HepG2 (cell line): Measurements from ENCODE around the gene MMP24OS. TPM values are rescaled to one million over a fixed set of nuclear protein-coding genes. Genes with fewer than 3 reads are reported as not detected.
A peak's percentile ranks its signal among the peaks of the same experiment; 100 is the strongest.

Experiments
- DMTF1 ChIP-seq: sonication (generic); formaldehyde crosslinking; IDR thresholded peaks from 2 replicates; pipeline ENCODE4 v1.4.0; 2020; ENCODE audit warnings: mild to moderate bottlenecking, missing genetic modification reagents
- HMGXB3 ChIP-seq: sonication (generic); formaldehyde crosslinking; IDR thresholded peaks from 2 replicates; pipeline ENCODE4 v1.4.0; 2020; ENCODE audit warnings: missing genetic modification reagents, borderline replicate concordance
- HNF4G ChIP-seq, 2 experiments: sonication (generic) in 1 of 2; formaldehyde crosslinking in 1 of 2; IDR thresholded peaks; 2 replicates each; pipeline versions ENCODE4 v1.4.0 to v1.6.1; 2011 to 2020; ENCODE audit warnings: borderline replicate concordance in 2 of 2, low read depth in 2 of 2, mild to moderate bottlenecking in 2 of 2, low read length in 1 of 2, missing genetic modification reagents in 1 of 2, moderate library complexity in 1 of 2
- MEIS1 ChIP-seq: sonication (generic); formaldehyde crosslinking; IDR thresholded peaks from 2 replicates; pipeline ENCODE4 v1.9.0; 2021; ENCODE audit warnings: mild to moderate bottlenecking, missing genetic modification reagents, moderate library complexity, borderline replicate concordance
- MYC ChIP-seq: sonication (generic); formaldehyde crosslinking; IDR thresholded peaks from 2 replicates; pipeline ENCODE4 v1.9.0; 2021; ENCODE audit warnings: missing genetic modification reagents, borderline replicate concordance
- POLR2AphosphoS2 ChIP-seq: IDR thresholded peaks from 2 replicates; pipeline ENCODE4 v1.6.1; 2011; ENCODE audit warnings: low read depth, low read length, improper control_type of control experiment
- SRF ChIP-seq: IDR thresholded peaks from 2 replicates; pipeline ENCODE4 v1.6.1; 2011; ENCODE audit warnings: mild to moderate bottlenecking, low read depth, low read length, moderate library complexity
- TBX2 ChIP-seq: sonication (generic); formaldehyde crosslinking; IDR thresholded peaks from 2 replicates; pipeline ENCODE4 v1.5.0; 2020; ENCODE audit warnings: missing genetic modification reagents, mild to moderate bottlenecking, borderline replicate concordance
- TCF12 ChIP-seq, 2 experiments: fragments of 450-650 bp in 1 of 2; sonication (generic) in 1 of 2; formaldehyde crosslinking in 1 of 2; IDR thresholded peaks; 2 replicates each; pipeline versions ENCODE4 v1.6.1 to v1.8.0; 2017 to 2022; ENCODE audit warnings: antibody characterized with exemption in 1 of 2, mild to moderate bottlenecking in 1 of 2, missing genetic modification reagents in 1 of 2, moderate library complexity in 1 of 2
- ZBTB44 ChIP-seq: sonication (generic); formaldehyde crosslinking; IDR thresholded peaks from 2 replicates; pipeline ENCODE4 v1.4.0; 2020; ENCODE audit warnings: missing genetic modification reagents
- ZNF530 ChIP-seq: sonication (generic); formaldehyde crosslinking; IDR thresholded peaks from 2 replicates; pipeline ENCODE4 v1.5.0; 2020; ENCODE audit warnings: low read depth, mild to moderate bottlenecking, missing genetic modification reagents
- ZNF713 ChIP-seq: sonication (generic); formaldehyde crosslinking; IDR thresholded peaks from 2 replicates; pipeline ENCODE4 v1.4.0; 2020; ENCODE audit warnings: mild to moderate bottlenecking, missing genetic modification reagents
- ZSCAN25 ChIP-seq: sonication (generic); formaldehyde crosslinking; IDR thresholded peaks from 2 replicates; pipeline ENCODE4 v1.8.0; 2022; ENCODE audit warnings: mild to moderate bottlenecking, missing genetic modification reagents
- polyA plus RNA-seq, 8 experiments: library from polyadenylated mRNA; depleted of rRNA in 3 of 8; stranded (reverse) in 7 of 8; unstranded in 1 of 8; fragments of >200 nt; fragmentation: Illumina TruSeq in 4 of 8; extraction: Trizol in 4 of 8; gene quantifications; 2 replicates each; pipeline versions ENCODE4 v1.2.1 to v1.2.3, GENCODE V29; 2011 to 2016; ENCODE audit warnings: low read depth in 4 of 8, missing spikeins in 1 of 8, mixed read lengths in 1 of 8; ENCODE audit not compliant: insufficient read depth in 1 of 8
- total RNA-seq, 5 experiments: library from RNA; depleted of rRNA; stranded (reverse); fragments of >200 nt; fragmentation: Illumina TruSeq; extraction: Trizol; gene quantifications; 2 replicates each; pipeline ENCODE4 v1.2.3, GENCODE V29; 2016; ENCODE audit warnings: low read depth in 1 of 5
- TF ChIP-seq, protein P1 (sequence below): sonication (generic); formaldehyde crosslinking; IDR thresholded peaks from 2 replicates; pipeline ENCODE4 v1.8.0; 2022; ENCODE audit warnings: mild to moderate bottlenecking, missing genetic modification reagents, moderate library complexity

MMP24OS gene
- total and polyA plus RNA-seq, 2 of the 13 experiments (the other 11 are each of a cell fraction or from before 2014, with no cell fraction given), result 6.0 to 8.5 TPM

DNA sequence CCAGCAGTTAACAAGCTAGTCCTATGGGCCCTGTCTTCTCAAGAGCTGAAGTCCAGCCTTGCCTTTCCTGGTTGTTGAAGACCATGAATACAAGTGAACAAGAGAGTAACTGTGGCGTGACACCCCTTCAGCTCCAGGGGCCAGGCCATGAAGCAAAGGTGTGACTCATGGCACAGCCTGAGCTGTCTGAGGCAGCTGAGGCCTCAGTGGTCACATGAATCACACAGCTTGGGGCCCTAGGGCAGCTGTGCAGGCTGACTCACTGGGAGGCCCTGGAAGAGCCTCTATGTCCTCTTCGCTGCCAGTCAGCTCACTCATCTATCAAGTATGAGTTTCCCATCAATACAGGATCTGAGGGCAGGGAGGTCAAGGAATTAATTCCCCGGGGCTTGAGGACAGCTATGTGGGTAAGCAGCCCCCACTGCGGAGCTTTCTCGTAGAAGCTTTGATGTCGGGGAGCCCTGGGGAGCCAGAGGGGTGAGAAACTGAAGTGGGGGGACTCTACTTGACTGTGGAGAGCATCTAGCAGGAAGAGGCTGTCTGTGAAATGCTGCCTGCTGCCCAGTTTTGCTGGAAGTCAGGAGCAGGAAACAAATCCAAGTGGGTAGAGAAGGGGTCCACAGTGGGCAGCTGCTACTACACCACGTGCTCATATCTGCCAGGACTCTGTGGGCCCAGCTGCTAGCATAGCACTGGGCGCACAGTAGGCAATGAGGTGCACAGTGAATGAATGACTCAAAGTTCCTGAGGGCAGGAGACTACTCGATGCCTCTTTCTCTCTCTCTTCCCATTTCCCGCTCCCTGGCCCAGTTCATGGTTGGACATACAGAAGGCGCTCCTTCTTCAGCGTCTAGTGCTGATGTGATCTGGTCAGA, 28.0 kb upstream of the MMP24OS start (continued):
- TF ChIP-seq MYC (CRISPR knock-in tag) (peak; percentile 46; the same call in 1 of the 2 replicates), ZNF530 (no peak), HMGXB3 (CRISPR knock-in tag) (peak; percentile 93), SRF (no peak), MEIS1 (CRISPR knock-in tag) (no peak), TCF12 (IDR thresholded peaks at IDR 0.05) (no peak), TCF12 (CRISPR knock-in tag; IDR thresholded peaks at IDR 0.05) (no peak), TBX2 (peak; percentile 84), POLR2AphosphoS2 (no peak; the same call in 1 of the 2 replicates), DMTF1 (no peak), ZNF713 (CRISPR knock-in tag) (no peak), ZSCAN25 (no peak), ZBTB44 (CRISPR knock-in tag) (no peak), HNF4G (IDR thresholded peaks at IDR 0.05; ENCODE audit: borderline replicate concordance, low read depth, low read length) (no peak), HNF4G (CRISPR knock-in tag; IDR thresholded peaks at IDR 0.05; ENCODE audit: borderline replicate concordance, low read depth) (no peak)
- TF ChIP-seq, protein P1, sequence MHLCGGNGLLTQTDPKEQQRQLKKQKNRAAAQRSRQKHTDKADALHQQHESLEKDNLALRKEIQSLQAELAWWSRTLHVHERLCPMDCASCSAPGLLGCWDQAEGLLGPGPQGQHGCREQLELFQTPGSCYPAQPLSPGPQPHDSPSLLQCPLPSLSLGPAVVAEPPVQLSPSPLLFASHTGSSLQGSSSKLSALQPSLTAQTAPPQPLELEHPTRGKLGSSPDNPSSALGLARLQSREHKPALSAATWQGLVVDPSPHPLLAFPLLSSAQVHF, result no peak
